Astrocyte (in vitro differentiated cells and primary cell): ENCODE measurements around the gene ITSN1. TPM values are rescaled to one million over a fixed set of nuclear protein-coding genes. Genes with fewer than 3 reads are reported as not detected.
"Not testable (repeated sequence)": the region's sequence is repeated elsewhere in the genome, so short reads cannot be mapped to it uniquely, and the experiment has no call there.

ENCODE experiments used
- DNase-seq: peaks from one replicate; pipeline ENCODE4 v3.0.0-alpha.2; 2010; ENCODE audit warnings: low read depth
- FAIRE-seq: peaks from 2 replicates; lab custom pipeline; 2011; peaks lifted over from hg19 to GRCh38; lab: Jason Lieb, UNC
- H2AFZ ChIP-seq: 2 replicates; pipeline ENCODE4 v1.6.0; 2012; ENCODE audit warnings: low read depth, low read length, inconsistent platforms
- H3K27ac ChIP-seq: 2 replicates; pipeline ENCODE4 v1.5.1; 2011; ENCODE audit warnings: low read depth, low read length, inconsistent platforms
- H3K27me3 ChIP-seq: 2 replicates; pipeline ENCODE4 v1.6.0; 2011; ENCODE audit warnings: low read length, inconsistent platforms; ENCODE audit not compliant: insufficient read depth
- H3K36me3 ChIP-seq: 2 replicates; pipeline ENCODE4 v1.5.1; 2011; ENCODE audit warnings: low read length, inconsistent platforms; ENCODE audit not compliant: insufficient read depth
- H3K4me1 ChIP-seq: 2 replicates; pipeline ENCODE4 v1.5.1; 2011; ENCODE audit warnings: low read length, inconsistent platforms; ENCODE audit not compliant: insufficient read depth
- H3K4me2 ChIP-seq: 2 replicates; pipeline ENCODE4 v1.6.0; 2012; ENCODE audit warnings: low read length, inconsistent platforms
- H3K4me3 ChIP-seq: 2 replicates; pipeline ENCODE4 v1.5.1; 2011; ENCODE audit warnings: low read depth, mild to moderate bottlenecking, low read length, inconsistent platforms; ENCODE audit not compliant: insufficient read depth
- H3K79me2 ChIP-seq: 2 replicates; pipeline ENCODE4 v1.6.0; 2012; ENCODE audit warnings: mild to moderate bottlenecking, low read length, inconsistent platforms; ENCODE audit not compliant: insufficient read depth
- H3K9ac ChIP-seq: 2 replicates; pipeline ENCODE4 v1.6.0; 2012; ENCODE audit warnings: mild to moderate bottlenecking, low read length, inconsistent platforms
- H3K9me3 ChIP-seq: 2 replicates; pipeline ENCODE4 v1.5.1; 2012; ENCODE audit warnings: low read depth, mild to moderate bottlenecking, low read length, inconsistent platforms; ENCODE audit not compliant: insufficient read depth
- H4K20me1 ChIP-seq: 2 replicates; pipeline ENCODE4 v1.6.0; 2012; ENCODE audit warnings: low read length, inconsistent platforms; ENCODE audit not compliant: insufficient read depth
- H3K27ac Mint-ChIP-seq: one replicate; pipeline ENCODE4 v1.8.0; 2021; ENCODE audit warnings: mild to moderate bottlenecking, mixed read lengths; ENCODE audit not compliant: unreplicated experiment
- H3K27me3 Mint-ChIP-seq: one replicate; pipeline ENCODE4 v1.8.0; 2021; ENCODE audit warnings: low read depth, mixed read lengths; ENCODE audit not compliant: unreplicated experiment
- H3K36me3 Mint-ChIP-seq: one replicate; pipeline ENCODE4 v1.8.0; 2021; ENCODE audit warnings: low read depth, mixed read lengths; ENCODE audit not compliant: unreplicated experiment
- H3K4me1 Mint-ChIP-seq: one replicate; pipeline ENCODE4 v1.8.0; 2021; ENCODE audit warnings: low read depth, mixed read lengths; ENCODE audit not compliant: unreplicated experiment
- H3K4me3 Mint-ChIP-seq: one replicate; pipeline ENCODE4 v1.8.0; 2021; ENCODE audit warnings: mild to moderate bottlenecking, moderate library complexity, mixed read lengths; ENCODE audit not compliant: unreplicated experiment
- H3K9me3 Mint-ChIP-seq: one replicate; pipeline ENCODE4 v1.8.0; 2021; ENCODE audit warnings: mild to moderate bottlenecking, mixed read lengths; ENCODE audit not compliant: unreplicated experiment
- EZH2 ChIP-seq: IDR thresholded peaks from 2 replicates; pipeline ENCODE4 v1.6.1; 2012; ENCODE audit warnings: mild to moderate bottlenecking, low read length, inconsistent platforms; ENCODE audit not compliant: insufficient read depth
- total RNA-seq: library from RNA; stranded (reverse); gene quantifications from 2 replicates; pipeline ENCODE4 v1.2.1, GENCODE V29; 2021
- TF ChIP-seq, protein P1 (sequence below): IDR thresholded peaks from 2 replicates; pipeline ENCODE4 v1.5.1; 2011; ENCODE audit warnings: low read depth, mild to moderate bottlenecking, inconsistent platforms, low read length, moderate library complexity; ENCODE audit not compliant: insufficient read depth

Gene ITSN1
- total RNA-seq, 1 donor from 2014 or later = 77.3 TPM

DNA sequence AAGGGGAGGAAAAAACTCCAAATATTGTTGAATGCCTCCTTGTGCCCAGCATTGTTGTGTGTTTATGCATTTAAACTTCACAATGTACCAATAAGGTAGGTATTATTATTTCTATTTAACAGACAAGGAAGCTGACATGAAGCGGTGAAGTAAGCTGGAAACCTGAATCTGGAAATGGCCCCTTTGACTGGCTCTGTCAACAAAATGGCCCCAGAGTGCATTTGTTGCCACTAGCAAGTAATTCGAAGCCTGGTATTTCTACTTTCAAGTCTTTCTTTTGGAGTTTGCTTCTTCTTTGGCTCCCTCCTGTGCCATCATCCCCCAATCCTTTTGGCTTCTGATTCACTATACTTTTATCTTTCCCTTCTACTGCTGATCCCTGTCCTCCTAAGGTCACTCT, 23.9 kb upstream of the ITSN1 start:
- H3K4me3 ChIP-seq = no peak overlapping the region
- H3K36me3 ChIP-seq = peaks cover 9% of the 10 kb centered on the region
- H3K4me1 ChIP-seq = no peaks in the 10 kb centered on the region
- H3K79me2 ChIP-seq = no peaks in the 10 kb centered on the region
- H3K4me3 Mint-ChIP-seq = no peak overlapping the region
- H4K20me1 ChIP-seq = no peaks in the 10 kb centered on the region
- H3K9me3 Mint-ChIP-seq = no peaks in the 10 kb centered on the region
- no peaks in the 10 kb centered on the region for H3K27me3 Mint-ChIP-seq
- no peak overlapping the region for H3K27ac Mint-ChIP-seq
- DNase-seq = no peak
- peaks cover 13% of the 10 kb centered on the region for H3K36me3 Mint-ChIP-seq
- H2AFZ ChIP-seq = no peak overlapping the region
- H3K4me1 Mint-ChIP-seq = peaks cover 2% of the 10 kb centered on the region
- H3K27me3 ChIP-seq = no peaks in the 10 kb centered on the region
- no peak overlapping the region for H3K9ac ChIP-seq
- no peak for FAIRE-seq
- TF ChIP-seq, protein P1, sequence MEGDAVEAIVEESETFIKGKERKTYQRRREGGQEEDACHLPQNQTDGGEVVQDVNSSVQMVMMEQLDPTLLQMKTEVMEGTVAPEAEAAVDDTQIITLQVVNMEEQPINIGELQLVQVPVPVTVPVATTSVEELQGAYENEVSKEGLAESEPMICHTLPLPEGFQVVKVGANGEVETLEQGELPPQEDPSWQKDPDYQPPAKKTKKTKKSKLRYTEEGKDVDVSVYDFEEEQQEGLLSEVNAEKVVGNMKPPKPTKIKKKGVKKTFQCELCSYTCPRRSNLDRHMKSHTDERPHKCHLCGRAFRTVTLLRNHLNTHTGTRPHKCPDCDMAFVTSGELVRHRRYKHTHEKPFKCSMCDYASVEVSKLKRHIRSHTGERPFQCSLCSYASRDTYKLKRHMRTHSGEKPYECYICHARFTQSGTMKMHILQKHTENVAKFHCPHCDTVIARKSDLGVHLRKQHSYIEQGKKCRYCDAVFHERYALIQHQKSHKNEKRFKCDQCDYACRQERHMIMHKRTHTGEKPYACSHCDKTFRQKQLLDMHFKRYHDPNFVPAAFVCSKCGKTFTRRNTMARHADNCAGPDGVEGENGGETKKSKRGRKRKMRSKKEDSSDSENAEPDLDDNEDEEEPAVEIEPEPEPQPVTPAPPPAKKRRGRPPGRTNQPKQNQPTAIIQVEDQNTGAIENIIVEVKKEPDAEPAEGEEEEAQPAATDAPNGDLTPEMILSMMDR = no peak
- TF ChIP-seq EZH2 = no peak
- no peaks in the 10 kb centered on the region for H3K9me3 ChIP-seq
- no peak overlapping the region for H3K27ac ChIP-seq
- no peak overlapping the region for H3K4me2 ChIP-seq

DNA sequence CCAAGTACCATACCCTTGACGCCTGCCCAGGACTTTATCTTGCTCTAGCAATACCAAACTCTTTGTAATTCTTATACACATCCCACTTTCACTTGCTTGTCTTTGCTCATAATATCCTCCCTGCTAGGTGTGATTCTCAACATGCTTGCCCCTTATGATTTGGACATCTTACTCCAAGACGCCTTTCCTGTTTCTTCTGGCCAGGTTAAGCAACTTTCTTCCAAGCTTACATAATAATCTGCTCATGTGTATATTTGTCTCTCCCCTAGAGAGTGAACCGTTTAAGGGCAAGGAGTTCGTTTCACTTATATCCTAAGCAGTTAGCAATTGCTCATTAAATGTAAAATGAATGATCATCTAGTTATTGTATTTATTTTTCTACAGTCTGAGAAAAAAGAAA, 22.6 kb upstream of the ITSN1 start:
- Histone ChIP-seq H3K4me1 (no peaks in the 10 kb centered on the region), H2AFZ (no peak overlapping the region), H3K36me3 (peaks cover 9% of the 10 kb centered on the region), H3K9me3 (no peaks in the 10 kb centered on the region), H3K27me3 (no peaks in the 10 kb centered on the region), H3K79me2 (no peaks in the 10 kb centered on the region), H4K20me1 (no peaks in the 10 kb centered on the region), H3K4me3 (no peak overlapping the region), H3K9ac (no peak overlapping the region), H3K27ac (no peak overlapping the region), H3K4me2 (no peak overlapping the region)
- H3K36me3 Mint-ChIP-seq = peaks cover 13% of the 10 kb centered on the region
- H3K4me3 Mint-ChIP-seq = no peak overlapping the region
- H3K4me1 Mint-ChIP-seq = peaks cover 2% of the 10 kb centered on the region
- DNase-seq = no peak
- FAIRE-seq = no peak
- no peak overlapping the region for H3K27ac Mint-ChIP-seq
- no peaks in the 10 kb centered on the region for H3K27me3 Mint-ChIP-seq
- no peak for TF ChIP-seq EZH2
- TF ChIP-seq, protein P1 = no peak
- no peaks in the 10 kb centered on the region for H3K9me3 Mint-ChIP-seq

DNA sequence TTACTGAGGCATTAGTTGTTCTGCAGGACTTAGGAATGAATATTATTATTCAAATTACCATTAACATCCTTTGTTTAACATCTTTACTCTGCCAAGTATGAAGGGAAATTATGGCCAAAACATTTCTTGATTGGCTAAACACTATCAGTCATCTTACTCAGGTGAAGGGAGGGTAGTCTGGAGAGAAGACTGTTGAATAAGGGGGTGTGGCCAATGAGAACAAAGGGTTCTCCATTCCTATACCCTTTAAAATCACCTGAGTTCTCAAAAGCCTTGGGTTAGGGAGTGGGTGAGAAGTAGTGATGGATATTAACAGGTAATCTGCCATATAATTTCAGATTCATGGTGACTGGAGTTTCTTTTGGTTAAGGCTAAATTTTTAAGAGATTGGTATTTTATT, 20.0 kb upstream of the ITSN1 start:
- H3K79me2 ChIP-seq = peaks cover 9% of the 10 kb centered on the region
- no peak overlapping the region for H3K27ac ChIP-seq
- no peaks in the 10 kb centered on the region for H3K27me3 ChIP-seq
- FAIRE-seq (no peak), DNase-seq (no peak)
- no peak overlapping the region for H3K9ac ChIP-seq
- no peaks in the 10 kb centered on the region for H3K27me3 Mint-ChIP-seq
- H3K4me2 ChIP-seq = no peak overlapping the region
- H3K4me3 Mint-ChIP-seq = no peak overlapping the region
- H3K9me3 ChIP-seq = no peaks in the 10 kb centered on the region
- H2AFZ ChIP-seq = no peak overlapping the region
- peaks cover 6% of the 10 kb centered on the region for H4K20me1 ChIP-seq
- TF ChIP-seq, protein P1 = no peak
- TF ChIP-seq EZH2 = no peak
- no peaks in the 10 kb centered on the region for H3K4me1 ChIP-seq
- peaks cover 2% of the 10 kb centered on the region for H3K4me1 Mint-ChIP-seq
- H3K9me3 Mint-ChIP-seq = no peaks in the 10 kb centered on the region
- no peak overlapping the region for H3K4me3 ChIP-seq
- H3K27ac Mint-ChIP-seq = no peak overlapping the region
- peaks cover 5% of the 10 kb centered on the region for H3K36me3 ChIP-seq
- peaks cover 16% of the 10 kb centered on the region for H3K36me3 Mint-ChIP-seq

DNA sequence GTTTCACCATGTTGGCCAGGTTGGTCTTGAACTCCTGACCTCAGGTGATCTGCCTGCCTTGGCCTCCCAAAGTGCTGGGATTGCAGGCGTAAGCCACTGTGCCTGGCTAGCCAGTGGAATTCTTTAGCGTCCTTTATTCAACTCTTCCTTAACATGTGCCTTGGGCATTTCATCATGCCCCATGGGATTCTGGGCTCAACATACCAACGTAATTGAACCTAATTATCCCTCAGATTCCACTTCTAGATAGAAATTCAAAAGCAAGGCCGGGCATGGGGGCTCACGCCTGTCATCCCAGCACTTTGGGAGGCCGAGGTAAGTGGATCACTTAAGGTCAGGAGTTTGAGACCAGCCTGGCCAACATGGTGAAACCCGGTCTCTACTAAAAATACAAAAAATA, 16.1 kb upstream of the ITSN1 start:
- not testable (repeated sequence) for FAIRE-seq, H3K27ac Mint-ChIP-seq, H3K4me1 Mint-ChIP-seq, H4K20me1 ChIP-seq, H3K9ac ChIP-seq, H3K27me3 Mint-ChIP-seq, H3K9me3 ChIP-seq, H3K4me1 ChIP-seq, H3K4me3 ChIP-seq, H3K9me3 Mint-ChIP-seq, H3K36me3 ChIP-seq, H3K4me3 Mint-ChIP-seq, H3K27me3 ChIP-seq, DNase-seq, H3K4me2 ChIP-seq, H2AFZ ChIP-seq, H3K79me2 ChIP-seq, H3K27ac ChIP-seq
- peaks cover 11% of the 10 kb centered on the region for H3K36me3 Mint-ChIP-seq
